ENCODE measurements around the gene LYAR. TPM values are rescaled to one million over a fixed set of nuclear protein-coding genes. Genes with fewer than 3 reads are reported as not detected.

LYAR gene
- total RNA-seq, 5 donors from 2014 or later (not counting 1 experiment from before 2014, with no cell fraction given), result 21.0 to 46.3 (median 31.7) TPM

DNA sequence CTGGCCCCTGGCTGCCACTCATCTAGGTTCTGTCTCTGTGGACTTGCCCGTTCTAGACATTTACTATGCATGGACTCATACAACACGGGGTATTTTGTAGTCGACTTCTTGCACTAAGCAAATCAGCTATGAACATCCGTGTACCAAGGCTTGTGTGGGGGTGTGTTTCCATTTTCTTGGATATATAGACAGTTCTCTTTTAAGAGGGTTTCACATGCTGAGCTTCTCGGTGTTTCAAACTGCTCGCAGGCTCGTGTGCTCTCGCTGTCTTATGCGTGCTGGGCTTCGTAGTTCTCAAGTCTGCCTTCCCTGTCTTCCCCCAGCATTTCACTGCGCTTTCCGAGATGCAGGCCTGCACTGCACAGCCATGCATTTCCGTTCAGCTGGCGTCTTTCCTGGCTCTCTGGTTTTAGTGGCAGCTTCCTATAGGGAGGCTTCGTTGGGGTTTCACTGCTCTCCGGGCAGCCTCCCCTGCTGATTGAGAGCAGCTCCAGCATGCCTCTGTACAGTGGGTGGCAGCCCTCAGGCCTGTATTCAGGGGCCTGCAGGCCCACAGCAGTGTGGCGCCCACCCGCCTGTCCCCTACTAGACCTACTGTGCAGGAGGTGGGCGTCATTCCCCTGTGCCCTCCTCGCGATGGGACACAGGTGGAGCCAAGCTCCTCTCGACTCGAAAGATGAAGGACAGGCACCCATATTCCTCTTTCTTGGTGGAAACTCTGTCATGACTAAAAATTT is 27.7 kb upstream of the LYAR start:
- H3K4me1 ChIP-seq (ENCODE audit: control insufficient read depth in 1 of 2, extremely low read depth in 1 of 2, insufficient read depth in 2 of 2, low read length in 2 of 2), result no peaks in the 10 kb centered on the region
- Mint-ChIP-seq H3K4me3 (no peak overlapping the region), H3K9me3 (no peaks in the 10 kb centered on the region), H3K27ac (no peak overlapping the region), H3K27me3 (no peaks in the 10 kb centered on the region), H3K4me1 (no peaks in the 10 kb centered on the region), H3K36me3 (peaks cover 71% of the 10 kb centered on the region)
- DNase-seq, result no peak
- H3K4me3 ChIP-seq (ENCODE audit: control insufficient read depth in 1 of 2, extremely low read depth in 1 of 2, low read length in 1 of 2), result no peak overlapping the region
- H3K27me3 ChIP-seq (replicated peaks in 1 of 2; ENCODE audit: control insufficient read depth in 2 of 2, extremely low read depth in 1 of 2, insufficient read depth in 2 of 2, low read length in 1 of 2), result no peaks in the 10 kb centered on the region
- H3K27ac ChIP-seq (ENCODE audit: low read length), result no peak overlapping the region
- POLR2A ChIA-PET, result no interaction called here
- WGBS (ENCODE audit: insufficient coverage), result 98% methylated on average over 18 of the region's 23 CpGs
- no peak for ATAC-seq (replicated peaks in 1 of 4)
- H3K36me3 ChIP-seq (ENCODE audit: control insufficient read depth in 2 of 2, extremely low read depth in 1 of 2, insufficient read depth in 1 of 2, low read length in 1 of 2), result peaks cover 17 to 75% of the 10 kb centered on the region in 2 donors
- CTCF ChIA-PET, result no interaction called here
- no peaks in the 10 kb centered on the region for H3K9me3 ChIP-seq

DNA sequence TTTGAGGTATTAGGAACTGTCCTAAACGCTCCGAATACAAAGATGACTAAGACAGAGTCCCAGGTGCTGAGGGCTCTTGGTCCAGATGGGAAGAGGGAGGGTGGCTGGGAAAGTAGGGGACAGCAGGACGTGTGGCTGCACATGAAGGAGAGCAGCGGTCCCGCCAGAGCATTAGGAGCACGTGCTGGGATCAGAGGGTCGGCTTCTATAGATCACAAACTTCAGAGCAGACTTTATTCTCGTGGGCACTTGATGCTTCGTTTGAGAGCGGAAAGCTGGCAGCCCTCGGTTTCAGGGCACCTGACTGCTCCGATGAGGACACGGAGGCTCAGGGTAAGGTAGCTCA is 26.2 kb upstream of the LYAR start:
- no peaks in the 10 kb centered on the region for H3K4me1 ChIP-seq (ENCODE audit: control insufficient read depth in 1 of 2, extremely low read depth in 1 of 2, insufficient read depth in 2 of 2, low read length in 2 of 2)
- no peaks in the 10 kb centered on the region for H3K9me3 Mint-ChIP-seq
- H3K36me3 Mint-ChIP-seq, result peaks cover 58% of the 10 kb centered on the region
- DNase-seq (no peak), ATAC-seq (replicated peaks in 1 of 4) (no peak)
- peaks cover 12 to 68% of the 10 kb centered on the region in 2 donors for H3K36me3 ChIP-seq (ENCODE audit: control insufficient read depth in 2 of 2, extremely low read depth in 1 of 2, insufficient read depth in 1 of 2, low read length in 1 of 2)
- no peaks in the 10 kb centered on the region for H3K9me3 ChIP-seq
- H3K4me3 Mint-ChIP-seq, result no peak overlapping the region
- H3K27me3 Mint-ChIP-seq, result no peaks in the 10 kb centered on the region
- no peak overlapping the region for H3K4me3 ChIP-seq (ENCODE audit: control insufficient read depth in 1 of 2, extremely low read depth in 1 of 2, low read length in 1 of 2)
- H3K4me1 Mint-ChIP-seq, result no peaks in the 10 kb centered on the region
- H3K27me3 ChIP-seq (replicated peaks in 1 of 2; ENCODE audit: control insufficient read depth in 2 of 2, extremely low read depth in 1 of 2, insufficient read depth in 2 of 2, low read length in 1 of 2), result no peaks in the 10 kb centered on the region
- no peak overlapping the region for H3K27ac Mint-ChIP-seq
- CTCF ChIA-PET, result interaction anchor here in 1 of 2 donors (1.6 kb wide), 1 partner anchor 56 kb away, joined by 3 read pairs; no protein-coding TSS in a partner anchor
- POLR2A ChIA-PET, result no interaction called here
- 96% methylated on average over 13 of the region's 13 CpGs for WGBS (ENCODE audit: insufficient coverage)
- H3K27ac ChIP-seq (ENCODE audit: low read length), result no peak overlapping the region

GRCh38 chr4:4315461-4316149 is 25.7 kb upstream of the LYAR start:
- Mint-ChIP-seq H3K9me3 (no peaks in the 10 kb centered on the region), H3K4me1 (no peaks in the 10 kb centered on the region), H3K27me3 (no peaks in the 10 kb centered on the region), H3K4me3 (no peak overlapping the region), H3K36me3 (peaks cover 53% of the 10 kb centered on the region), H3K27ac (no peak overlapping the region)
- peaks cover 12 to 63% of the 10 kb centered on the region in 2 donors for H3K36me3 ChIP-seq (ENCODE audit: control insufficient read depth in 2 of 2, extremely low read depth in 1 of 2, insufficient read depth in 1 of 2, low read length in 1 of 2)
- no peaks in the 10 kb centered on the region for H3K27me3 ChIP-seq (replicated peaks in 1 of 2; ENCODE audit: control insufficient read depth in 2 of 2, extremely low read depth in 1 of 2, insufficient read depth in 2 of 2, low read length in 1 of 2)
- CTCF ChIA-PET, result interaction anchor here in 1 of 2 donors (1.6 kb wide), 1 partner anchor 56 kb away, joined by 3 read pairs; no protein-coding TSS in a partner anchor
- POLR2A ChIA-PET, result no interaction called here
- ATAC-seq (replicated peaks in 1 of 4), result no peak
- H3K27ac ChIP-seq (ENCODE audit: low read length), result no peak overlapping the region
- no peaks in the 10 kb centered on the region for H3K4me1 ChIP-seq (ENCODE audit: control insufficient read depth in 1 of 2, extremely low read depth in 1 of 2, insufficient read depth in 2 of 2, low read length in 2 of 2)
- no peak overlapping the region for H3K4me3 ChIP-seq (ENCODE audit: control insufficient read depth in 1 of 2, extremely low read depth in 1 of 2, low read length in 1 of 2)
- WGBS (ENCODE audit: insufficient coverage), result 82% methylated on average over 4 of the region's 12 CpGs
- no peaks in the 10 kb centered on the region for H3K9me3 ChIP-seq
- DNase-seq, result no peak

- ATAC-seq (replicated peaks in 1 of 4) (no peak), DNase-seq (no peak)
- no peak overlapping the region for H3K4me3 Mint-ChIP-seq
- H3K4me1 Mint-ChIP-seq, result peaks cover 0 to 5% (median 0%) of the 10 kb centered on the region in 3 donors
- ChIA-PET POLR2A (no interaction called here), CTCF (no interaction called here)
- peaks cover 6 to 60% of the 10 kb centered on the region in 2 donors for H3K36me3 ChIP-seq (ENCODE audit: control insufficient read depth in 2 of 2, extremely low read depth in 1 of 2, insufficient read depth in 1 of 2, low read length in 1 of 2)
- no CpG with 5 or more reads among the region's 4 CpGs for WGBS (ENCODE audit: insufficient coverage)
- no peak overlapping the region for H3K4me3 ChIP-seq (ENCODE audit: control insufficient read depth in 1 of 2, extremely low read depth in 1 of 2, low read length in 1 of 2)
- H3K27ac Mint-ChIP-seq, result no peak overlapping the region
- no peaks in the 10 kb centered on the region for H3K27me3 ChIP-seq (replicated peaks in 1 of 2; ENCODE audit: control insufficient read depth in 2 of 2, extremely low read depth in 1 of 2, insufficient read depth in 2 of 2, low read length in 1 of 2)
- no peaks in the 10 kb centered on the region for H3K9me3 Mint-ChIP-seq
- H3K9me3 ChIP-seq, result no peaks in the 10 kb centered on the region
- no peaks in the 10 kb centered on the region for H3K27me3 Mint-ChIP-seq
- no peak overlapping the region for H3K27ac ChIP-seq (ENCODE audit: low read length)
- H3K4me1 ChIP-seq (ENCODE audit: control insufficient read depth in 1 of 2, extremely low read depth in 1 of 2, insufficient read depth in 2 of 2, low read length in 2 of 2), result no peaks in the 10 kb centered on the region
- peaks cover 49% of the 10 kb centered on the region for H3K36me3 Mint-ChIP-seq
Measured at GRCh38 chr4:4311193-4311592, 21.2 kb upstream of the LYAR start.

DNA sequence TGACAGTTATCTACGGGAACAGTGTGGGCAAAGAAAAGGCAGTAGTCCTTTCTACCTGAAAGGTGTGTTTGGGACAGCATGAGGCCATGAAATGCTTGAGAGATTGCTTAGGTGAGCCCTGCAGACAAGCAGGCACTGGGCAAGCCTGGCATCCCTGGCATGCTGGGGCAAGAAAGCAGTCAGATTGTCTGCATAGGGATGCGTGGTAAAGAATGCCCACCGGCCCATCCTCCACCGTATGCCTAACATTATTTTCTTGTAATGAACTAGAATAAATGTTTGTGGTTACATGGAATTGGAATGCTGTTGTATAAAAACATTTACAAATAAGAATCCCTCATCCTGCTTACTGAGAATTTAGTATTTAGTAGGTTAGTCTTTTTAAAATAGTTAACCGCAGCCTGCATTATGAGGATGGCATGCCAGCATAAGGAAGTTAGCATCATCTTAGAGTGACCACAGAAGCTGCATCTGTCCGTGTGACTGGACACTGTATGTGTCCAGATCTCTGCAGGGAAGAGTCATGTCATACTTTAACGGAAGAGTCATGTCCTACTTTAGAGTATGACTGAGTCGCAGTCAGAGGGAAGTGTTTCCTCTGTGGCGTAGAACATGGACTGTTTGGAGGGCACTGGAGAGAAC is 19.0 kb upstream of the LYAR start:
- H3K27ac Mint-ChIP-seq, result no peak overlapping the region
- no peaks in the 10 kb centered on the region for H3K9me3 ChIP-seq
- DNase-seq, result no peak
- H3K4me1 Mint-ChIP-seq, result peaks cover 4 to 8% (median 5%) of the 10 kb centered on the region in 3 donors
- peaks cover 40% of the 10 kb centered on the region for H3K36me3 Mint-ChIP-seq
- no peaks in the 10 kb centered on the region for H3K27me3 ChIP-seq (replicated peaks in 1 of 2; ENCODE audit: control insufficient read depth in 2 of 2, extremely low read depth in 1 of 2, insufficient read depth in 2 of 2, low read length in 1 of 2)
- no peaks in the 10 kb centered on the region for H3K9me3 Mint-ChIP-seq
- no peak overlapping the region for H3K4me3 ChIP-seq (ENCODE audit: control insufficient read depth in 1 of 2, extremely low read depth in 1 of 2, low read length in 1 of 2)
- H3K4me1 ChIP-seq (ENCODE audit: control insufficient read depth in 1 of 2, extremely low read depth in 1 of 2, insufficient read depth in 2 of 2, low read length in 2 of 2), result no peaks in the 10 kb centered on the region
- ChIA-PET CTCF (no interaction called here), POLR2A (no interaction called here)
- 95% methylated on average over 6 of the region's 9 CpGs for WGBS (ENCODE audit: insufficient coverage)
- no peak for ATAC-seq (replicated peaks in 1 of 4)
- H3K4me3 Mint-ChIP-seq, result no peak overlapping the region
- peaks cover 3 to 41% of the 10 kb centered on the region in 2 donors for H3K36me3 ChIP-seq (ENCODE audit: control insufficient read depth in 2 of 2, extremely low read depth in 1 of 2, insufficient read depth in 1 of 2, low read length in 1 of 2)
- no peak overlapping the region for H3K27ac ChIP-seq (ENCODE audit: low read length)
- H3K27me3 Mint-ChIP-seq, result no peaks in the 10 kb centered on the region

GRCh38 chr4:4306920-4307319 is 17.0 kb upstream of the LYAR start:
- H3K27ac Mint-ChIP-seq, result no peak overlapping the region
- CTCF ChIA-PET, result no interaction called here
- peaks cover 41% of the 10 kb centered on the region for H3K36me3 Mint-ChIP-seq
- 98% methylated on average over 11 of the region's 11 CpGs for WGBS (ENCODE audit: insufficient coverage)
- H3K27ac ChIP-seq (ENCODE audit: low read length), result no peak overlapping the region
- no peak overlapping the region for H3K4me3 ChIP-seq (ENCODE audit: control insufficient read depth in 1 of 2, extremely low read depth in 1 of 2, low read length in 1 of 2)
- H3K9me3 ChIP-seq, result no peaks in the 10 kb centered on the region
- H3K4me3 Mint-ChIP-seq, result no peak overlapping the region
- H3K4me1 ChIP-seq (ENCODE audit: control insufficient read depth in 1 of 2, extremely low read depth in 1 of 2, insufficient read depth in 2 of 2, low read length in 2 of 2), result no peaks in the 10 kb centered on the region
- H3K9me3 Mint-ChIP-seq, result no peaks in the 10 kb centered on the region
- POLR2A ChIA-PET, result no interaction called here
- H3K27me3 Mint-ChIP-seq, result no peaks in the 10 kb centered on the region
- no peaks in the 10 kb centered on the region for H3K27me3 ChIP-seq (replicated peaks in 1 of 2; ENCODE audit: control insufficient read depth in 2 of 2, extremely low read depth in 1 of 2, insufficient read depth in 2 of 2, low read length in 1 of 2)
- DNase-seq (no peak), ATAC-seq (replicated peaks in 1 of 4) (no peak)
- H3K4me1 Mint-ChIP-seq, result peaks cover 9 to 14% (median 10%) of the 10 kb centered on the region in 3 donors
- H3K36me3 ChIP-seq (ENCODE audit: control insufficient read depth in 2 of 2, extremely low read depth in 1 of 2, insufficient read depth in 1 of 2, low read length in 1 of 2), result peaks cover 5 to 38% of the 10 kb centered on the region in 2 donors
